Activated naive CD8-positive, alpha-beta T cell treated with anti-CD3 and anti-CD28 coated beads, Interleukin-2, amount 50 U/mL, for 24 hours (primary cell): Measurements from ENCODE around the gene SNAP91.
"Not testable (repeated sequence)": the region's sequence is repeated elsewhere in the genome, so short reads cannot be mapped to it uniquely, and the experiment has no call there.

Experiments used
- ATAC-seq: fragments of 150-1000 bp; cut with Tn5 transposase; one replicate; pipeline ENCODE4 v1.10.0; 2021
- DNase-seq: peaks from one replicate; pipeline ENCODE4 v3.0.0; 2021
- H3K27ac Mint-ChIP-seq: one replicate; pipeline ENCODE4 v1.8.0; 2021; ENCODE audit warnings: mild to moderate bottlenecking, mixed read lengths
- H3K27me3 Mint-ChIP-seq: one replicate; pipeline ENCODE4 v1.8.0; 2021; ENCODE audit warnings: mixed read lengths
- H3K36me3 Mint-ChIP-seq: one replicate; pipeline ENCODE4 v1.8.0; 2021; ENCODE audit warnings: low read depth, mixed read lengths
- H3K4me1 Mint-ChIP-seq: one replicate; pipeline ENCODE4 v1.8.0; 2021; ENCODE audit warnings: mixed read lengths
- H3K4me3 Mint-ChIP-seq: one replicate; pipeline ENCODE4 v1.8.0; 2021; ENCODE audit warnings: mild to moderate bottlenecking, moderate library complexity, mixed read lengths
- H3K9me3 Mint-ChIP-seq: one replicate; pipeline ENCODE4 v1.8.0; 2021; ENCODE audit warnings: mixed read lengths

The SNAP91 gene

DNA sequence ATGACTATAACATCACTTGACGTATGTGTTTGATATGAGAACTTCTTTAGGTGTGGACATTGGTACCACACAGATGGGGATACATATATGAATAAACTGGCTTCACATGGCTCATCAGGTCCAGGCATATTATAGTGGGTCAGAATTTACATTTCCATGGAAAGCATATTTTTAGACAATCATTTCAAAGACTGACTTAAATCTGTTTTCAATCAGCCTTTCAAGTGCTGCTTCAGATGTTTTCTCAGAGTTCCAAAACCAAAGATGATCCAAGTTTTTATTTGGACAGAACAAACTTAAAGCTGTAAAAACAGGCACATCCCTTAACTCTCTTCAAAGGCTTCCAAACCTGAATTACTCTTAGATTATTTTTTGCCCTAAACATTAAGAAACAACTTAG lies 108.4 kb downstream of the SNAP91 start:
- DNase-seq (no peak), ATAC-seq (no peak)
- no peak overlapping the region for H3K27ac Mint-ChIP-seq
- H3K27me3 Mint-ChIP-seq: no peaks in the 10 kb centered on the region
- no peaks in the 10 kb centered on the region for H3K36me3 Mint-ChIP-seq
- H3K4me1 Mint-ChIP-seq: no peaks in the 10 kb centered on the region
- H3K9me3 Mint-ChIP-seq: no peaks in the 10 kb centered on the region
- no peak overlapping the region for H3K4me3 Mint-ChIP-seq

DNA sequence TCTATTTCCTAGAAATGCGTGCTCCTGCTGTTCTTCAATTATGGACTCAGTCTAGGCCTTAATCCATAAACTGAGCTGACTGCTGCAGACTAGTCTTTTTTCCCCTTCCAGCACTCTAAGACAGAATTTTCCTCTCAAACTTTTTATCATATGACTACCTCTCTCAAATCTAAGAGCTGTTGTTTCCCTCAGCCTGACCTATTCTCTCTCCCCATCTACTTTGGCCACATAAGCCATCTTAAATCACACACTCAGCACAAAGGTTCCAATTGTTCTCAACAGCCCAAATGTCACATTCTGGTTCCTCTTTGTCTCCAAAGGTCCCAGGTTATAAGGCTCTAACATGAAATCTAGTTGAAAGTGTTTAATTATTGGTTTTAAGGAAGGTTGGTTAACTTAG lies 111.4 kb downstream of the SNAP91 start:
- no peaks in the 10 kb centered on the region for H3K9me3 Mint-ChIP-seq
- no peaks in the 10 kb centered on the region for H3K27me3 Mint-ChIP-seq
- no peak overlapping the region for H3K27ac Mint-ChIP-seq
- DNase-seq: no peak
- no peaks in the 10 kb centered on the region for H3K4me1 Mint-ChIP-seq
- H3K36me3 Mint-ChIP-seq: no peaks in the 10 kb centered on the region
- ATAC-seq: no peak
- H3K4me3 Mint-ChIP-seq: no peak overlapping the region

- Mint-ChIP-seq H3K9me3 (no peaks in the 10 kb centered on the region), H3K36me3 (no peaks in the 10 kb centered on the region), H3K4me1 (no peaks in the 10 kb centered on the region), H3K27ac (no peak overlapping the region), H3K27me3 (no peaks in the 10 kb centered on the region), H3K4me3 (no peak overlapping the region)
- no peak for DNase-seq
- ATAC-seq: no peak
These were observed 111.8 kb downstream of the SNAP91 start for GRCh38 chr6:83597051-83597450.

DNA sequence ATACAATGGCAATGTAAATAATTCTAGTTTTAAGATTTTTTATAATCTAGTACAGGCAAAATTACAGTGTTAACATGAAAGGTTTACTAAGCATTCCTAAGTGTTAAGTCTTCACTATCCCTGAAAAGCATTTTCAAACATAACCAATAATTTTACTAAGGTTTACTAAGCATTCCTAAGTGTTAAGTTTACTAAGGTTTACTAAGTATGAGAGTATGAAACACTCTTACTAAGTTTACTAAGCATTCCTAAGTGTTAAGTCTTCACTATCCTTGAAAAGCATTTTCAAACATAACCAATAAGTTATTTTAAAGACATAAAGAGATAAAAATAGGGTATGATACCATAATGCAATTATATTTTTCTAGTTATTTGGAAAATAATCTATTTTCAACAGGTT lies 114.0 kb downstream of the SNAP91 start:
- H3K4me1 Mint-ChIP-seq: no peaks in the 10 kb centered on the region
- H3K27me3 Mint-ChIP-seq: no peaks in the 10 kb centered on the region
- ATAC-seq (no peak), DNase-seq (no peak)
- H3K36me3 Mint-ChIP-seq: no peaks in the 10 kb centered on the region
- no peak overlapping the region for H3K4me3 Mint-ChIP-seq
- H3K27ac Mint-ChIP-seq: no peak overlapping the region
- no peaks in the 10 kb centered on the region for H3K9me3 Mint-ChIP-seq

DNA sequence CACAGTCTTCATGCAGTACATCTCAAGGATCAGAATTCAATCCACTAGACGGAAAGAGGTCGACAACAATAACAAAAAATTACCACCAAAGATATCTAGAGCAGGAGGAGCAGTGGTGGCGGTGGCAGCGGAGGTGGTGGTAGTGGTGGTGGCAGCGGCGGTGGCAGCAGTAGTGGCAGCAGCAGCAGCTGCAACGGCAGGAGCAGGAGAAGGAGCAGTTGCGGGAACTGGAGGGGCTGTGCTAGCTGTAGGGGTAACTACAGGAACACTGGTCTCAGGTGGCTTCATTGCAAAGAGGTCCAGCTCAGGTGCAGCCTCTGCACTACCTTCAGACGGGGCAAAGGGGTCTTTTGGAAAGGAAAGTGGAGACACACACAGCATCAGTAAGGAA lies 115.5 kb downstream of the SNAP91 start:
- ATAC-seq: no peak
- H3K9me3 Mint-ChIP-seq: no peaks in the 10 kb centered on the region
- no peak overlapping the region for H3K27ac Mint-ChIP-seq
- no peaks in the 10 kb centered on the region for H3K27me3 Mint-ChIP-seq
- H3K4me1 Mint-ChIP-seq: no peaks in the 10 kb centered on the region
- H3K36me3 Mint-ChIP-seq: no peaks in the 10 kb centered on the region
- DNase-seq: no peak
- H3K4me3 Mint-ChIP-seq: no peak overlapping the region

- DNase-seq (no peak), ATAC-seq (no peak)
- Mint-ChIP-seq H3K36me3 (no peaks in the 10 kb centered on the region), H3K27me3 (no peaks in the 10 kb centered on the region), H3K9me3 (no peaks in the 10 kb centered on the region), H3K4me1 (no peaks in the 10 kb centered on the region), H3K27ac (no peak overlapping the region), H3K4me3 (no peak overlapping the region)
These were observed 116.0 kb downstream of the SNAP91 start for GRCh38 chr6:83592770-83593394.

- Mint-ChIP-seq H3K4me1 (no peaks in the 10 kb centered on the region), H3K9me3 (no peaks in the 10 kb centered on the region), H3K4me3 (no peak overlapping the region), H3K36me3 (no peaks in the 10 kb centered on the region), H3K27me3 (no peaks in the 10 kb centered on the region), H3K27ac (no peak overlapping the region)
- no peak for ATAC-seq
- no peak for DNase-seq
These were observed 118.5 kb downstream of the SNAP91 start for GRCh38 chr6:83590416-83590815.

DNA sequence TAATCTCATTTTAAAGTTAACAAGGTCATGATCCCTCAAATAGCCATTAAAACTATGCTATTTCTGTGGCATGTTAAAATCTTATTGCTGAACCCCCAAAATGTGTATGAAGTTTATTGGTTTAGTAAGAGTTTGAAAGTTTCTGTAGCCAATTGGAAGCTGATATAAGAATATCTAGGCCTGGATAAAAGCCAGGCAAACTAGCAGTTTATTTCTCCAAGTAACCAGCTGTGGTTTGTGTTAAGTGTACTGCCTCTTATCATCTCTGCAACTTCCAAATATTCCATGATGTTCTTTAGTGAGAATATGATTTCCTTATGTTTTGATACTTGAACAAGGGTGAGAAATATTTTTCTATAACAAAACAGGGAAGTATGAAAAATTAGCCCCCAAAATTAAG lies 119.8 kb downstream of the SNAP91 start:
- DNase-seq: no peak
- Mint-ChIP-seq H3K9me3 (no peaks in the 10 kb centered on the region), H3K4me3 (no peak overlapping the region), H3K27ac (no peak overlapping the region), H3K36me3 (no peaks in the 10 kb centered on the region), H3K4me1 (no peaks in the 10 kb centered on the region), H3K27me3 (no peaks in the 10 kb centered on the region)
- no peak for ATAC-seq

GRCh38 chr6:83578057-83578456 lies 130.8 kb downstream of the SNAP91 start:
- DNase-seq (no peak), ATAC-seq (no peak)
- no peaks in the 10 kb centered on the region for H3K36me3 Mint-ChIP-seq
- peaks cover 4% of the 10 kb centered on the region for H3K27me3 Mint-ChIP-seq
- no peaks in the 10 kb centered on the region for H3K4me1 Mint-ChIP-seq
- no peaks in the 10 kb centered on the region for H3K9me3 Mint-ChIP-seq
- no peak overlapping the region for H3K4me3 Mint-ChIP-seq
- no peak overlapping the region for H3K27ac Mint-ChIP-seq

DNA sequence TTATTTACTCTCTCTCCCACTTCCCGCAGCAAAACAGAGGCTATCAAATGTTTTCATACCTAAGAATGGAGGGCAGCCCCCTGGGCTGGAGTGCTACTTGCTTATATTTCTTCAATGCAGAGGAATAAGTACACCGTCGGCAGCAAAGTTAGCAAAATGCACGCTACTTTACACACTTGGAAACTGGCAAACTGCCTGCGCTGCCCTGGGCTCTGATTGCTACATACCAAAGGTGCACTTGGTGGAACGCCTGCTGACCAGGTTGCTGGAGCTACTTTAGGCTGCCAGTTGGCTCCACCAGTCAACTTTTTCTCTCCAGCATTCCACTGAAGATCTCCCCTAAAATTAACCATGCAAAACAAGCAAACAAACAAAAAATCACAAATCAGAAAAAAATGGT lies 134.1 kb downstream of the SNAP91 start:
- DNase-seq (no peak), ATAC-seq (no peak)
- peaks cover 8% of the 10 kb centered on the region for H3K9me3 Mint-ChIP-seq
- no peak overlapping the region for H3K4me3 Mint-ChIP-seq
- H3K4me1 Mint-ChIP-seq: no peaks in the 10 kb centered on the region
- no peak overlapping the region for H3K27ac Mint-ChIP-seq
- H3K27me3 Mint-ChIP-seq: peaks cover 4% of the 10 kb centered on the region
- H3K36me3 Mint-ChIP-seq: no peaks in the 10 kb centered on the region

GRCh38 chr6:83571663-83572185 lies 137.2 kb downstream of the SNAP91 start:
- not testable (repeated sequence) for H3K9me3 Mint-ChIP-seq, H3K27ac Mint-ChIP-seq, H3K27me3 Mint-ChIP-seq, ATAC-seq, H3K4me3 Mint-ChIP-seq, H3K36me3 Mint-ChIP-seq, DNase-seq, H3K4me1 Mint-ChIP-seq

- H3K9me3 Mint-ChIP-seq: peaks cover 7% of the 10 kb centered on the region
- H3K27me3 Mint-ChIP-seq: peaks cover 4% of the 10 kb centered on the region
- no peak overlapping the region for H3K27ac Mint-ChIP-seq
- no peak for ATAC-seq
- no peaks in the 10 kb centered on the region for H3K36me3 Mint-ChIP-seq
- DNase-seq: no peak
- H3K4me3 Mint-ChIP-seq: no peak overlapping the region
- no peaks in the 10 kb centered on the region for H3K4me1 Mint-ChIP-seq
These were observed 149.9 kb downstream of the SNAP91 start for GRCh38 chr6:83558975-83559374.

DNA sequence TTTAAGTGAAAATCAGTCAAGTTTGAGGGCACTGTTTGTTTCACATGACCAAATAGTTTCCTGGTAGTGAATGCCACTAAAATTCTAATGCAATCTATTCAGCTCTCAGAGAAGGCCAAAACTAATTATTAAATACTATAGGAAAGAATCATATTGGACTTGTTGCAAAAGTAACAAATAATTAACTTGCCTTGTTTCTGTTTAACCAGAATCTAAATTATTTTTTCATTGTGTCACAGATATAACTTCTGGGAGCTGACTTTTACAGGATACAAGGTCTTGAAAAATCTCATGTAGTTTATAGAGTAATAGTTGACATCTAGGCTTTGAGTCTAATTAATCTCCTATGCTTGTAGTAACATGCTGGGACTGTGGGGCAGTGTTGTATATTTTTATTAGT lies 152.0 kb downstream of the SNAP91 start:
- ATAC-seq (no peak), DNase-seq (no peak)
- Mint-ChIP-seq H3K9me3 (no peaks in the 10 kb centered on the region), H3K27ac (no peak overlapping the region), H3K36me3 (no peaks in the 10 kb centered on the region), H3K27me3 (peaks cover 2% of the 10 kb centered on the region), H3K4me3 (no peak overlapping the region), H3K4me1 (no peaks in the 10 kb centered on the region)

GRCh38 chr6:83551748-83552147 lies 157.2 kb downstream of the SNAP91 start:
- H3K36me3 Mint-ChIP-seq, ATAC-seq, H3K4me3 Mint-ChIP-seq, H3K27me3 Mint-ChIP-seq, H3K27ac Mint-ChIP-seq, DNase-seq, H3K4me1 Mint-ChIP-seq, H3K9me3 Mint-ChIP-seq: not testable (repeated sequence)

DNA sequence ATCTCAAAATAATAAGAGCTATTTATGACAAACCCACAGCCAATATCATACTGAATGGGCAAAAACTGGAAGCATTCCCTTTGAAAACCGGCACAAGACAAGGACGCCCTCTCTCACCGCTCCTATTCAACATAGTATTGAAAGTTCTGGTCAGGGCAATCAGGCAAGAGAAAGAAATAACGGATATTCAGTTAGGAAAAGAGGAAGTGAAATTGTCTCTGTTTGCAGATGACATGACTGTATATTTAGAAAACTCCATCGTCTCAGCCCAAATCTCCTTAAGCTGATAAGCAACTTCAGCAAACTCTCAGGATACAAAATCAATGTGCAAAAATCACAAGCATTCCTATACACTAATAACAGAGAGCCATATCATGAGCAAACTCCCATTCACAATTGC lies 158.4 kb downstream of the SNAP91 start:
- not testable (repeated sequence) for H3K4me3 Mint-ChIP-seq, H3K9me3 Mint-ChIP-seq, H3K27me3 Mint-ChIP-seq, H3K4me1 Mint-ChIP-seq, DNase-seq, H3K36me3 Mint-ChIP-seq, H3K27ac Mint-ChIP-seq, ATAC-seq

- H3K9me3 Mint-ChIP-seq: peaks cover 6% of the 10 kb centered on the region
- H3K36me3 Mint-ChIP-seq: no peaks in the 10 kb centered on the region
- no peak for DNase-seq
- no peak overlapping the region for H3K27ac Mint-ChIP-seq
- no peaks in the 10 kb centered on the region for H3K4me1 Mint-ChIP-seq
- no peak overlapping the region for H3K4me3 Mint-ChIP-seq
- H3K27me3 Mint-ChIP-seq: peaks cover 13% of the 10 kb centered on the region
- no peak for ATAC-seq
These were observed 162.3 kb downstream of the SNAP91 start for GRCh38 chr6:83546636-83547035.
